GM18498 (cell line): Measurements from ENCODE around the gene ETNK2.

Experiments
- ATAC-seq: cut with Tn5 transposase; IDR thresholded peaks from one replicate; pipeline ENCODE4 v1.9.1; 2021; ENCODE audit warnings: mild to moderate bottlenecking, moderate library complexity; ENCODE audit not compliant: unreplicated experiment

ETNK2 gene

DNA sequence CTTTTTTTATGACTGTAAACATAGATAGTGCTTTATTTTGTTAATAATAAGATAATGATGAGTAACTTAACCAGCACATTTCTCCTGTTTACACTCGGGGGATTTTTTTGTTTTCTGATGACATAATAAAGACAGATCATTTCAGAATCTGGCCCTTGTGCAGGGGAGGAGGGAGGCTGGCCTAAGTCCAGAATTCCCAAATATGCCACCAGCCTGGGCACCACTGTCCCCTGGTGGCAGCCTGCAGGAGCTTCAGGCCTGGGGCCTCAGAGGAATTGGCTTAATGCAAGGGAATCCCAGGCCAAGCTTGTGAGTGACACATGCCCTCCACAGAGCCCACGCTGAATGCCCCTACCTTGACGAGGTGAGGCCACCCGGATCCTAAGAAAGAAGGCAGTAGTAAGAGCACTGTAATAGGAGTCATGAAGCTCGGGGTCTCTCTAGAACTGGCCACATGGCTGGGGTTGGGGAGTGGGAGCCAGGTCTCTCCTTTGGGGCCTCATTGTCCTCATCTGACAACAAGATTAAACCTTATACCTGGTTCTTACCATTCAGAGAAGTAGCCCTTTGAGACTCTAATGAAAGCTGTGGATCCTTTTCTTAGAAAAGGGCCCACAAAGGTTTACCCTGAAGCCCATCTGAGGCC lies 24.1 kb downstream of the ETNK2 start:
- ATAC-seq = no peak

DNA sequence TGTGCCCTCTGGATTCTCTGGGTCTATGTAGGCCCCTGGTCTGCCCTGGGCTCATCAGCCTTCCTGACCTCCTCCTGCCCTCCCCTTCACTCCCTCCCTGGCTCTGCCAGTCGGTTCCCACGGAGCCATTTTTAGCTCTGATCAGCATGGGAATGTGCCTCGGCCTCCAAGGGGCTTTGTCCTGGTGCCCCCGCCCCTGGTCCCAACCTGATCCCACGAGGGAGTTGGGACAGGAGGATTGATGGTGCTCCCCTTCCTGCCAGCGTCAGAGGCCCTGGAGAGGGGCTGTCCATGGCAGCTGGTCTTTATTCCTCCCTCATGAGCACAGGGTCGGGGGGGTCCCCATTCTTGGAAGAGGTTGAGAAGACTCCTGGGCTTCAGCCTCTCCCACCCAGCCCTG lies 24.9 kb downstream of the ETNK2 start:
- no peak for ATAC-seq

DNA sequence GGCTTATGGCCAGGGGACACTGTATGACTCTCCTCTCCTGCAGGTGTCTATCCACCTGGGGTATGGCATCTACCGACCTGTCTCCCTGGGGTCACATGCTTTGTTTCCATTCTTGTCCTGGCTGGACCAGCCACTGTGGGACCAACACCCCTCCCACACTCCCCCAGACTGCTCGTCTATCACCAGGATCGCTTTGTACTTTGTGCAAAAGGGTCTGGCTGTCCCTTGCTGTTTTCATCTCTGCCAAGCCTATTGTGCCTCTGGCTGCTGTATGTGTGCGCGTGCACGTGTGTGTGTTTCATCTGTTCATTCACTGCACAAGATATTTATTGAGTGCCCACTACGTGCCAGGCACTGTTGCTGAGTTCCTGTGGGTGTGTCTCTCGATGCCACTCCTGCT lies 25.5 kb downstream of the ETNK2 start:
- no peak for ATAC-seq

- no peak for ATAC-seq
These were observed 26.0 kb downstream of the ETNK2 start for GRCh38 chr1:204125759-204126351.

DNA sequence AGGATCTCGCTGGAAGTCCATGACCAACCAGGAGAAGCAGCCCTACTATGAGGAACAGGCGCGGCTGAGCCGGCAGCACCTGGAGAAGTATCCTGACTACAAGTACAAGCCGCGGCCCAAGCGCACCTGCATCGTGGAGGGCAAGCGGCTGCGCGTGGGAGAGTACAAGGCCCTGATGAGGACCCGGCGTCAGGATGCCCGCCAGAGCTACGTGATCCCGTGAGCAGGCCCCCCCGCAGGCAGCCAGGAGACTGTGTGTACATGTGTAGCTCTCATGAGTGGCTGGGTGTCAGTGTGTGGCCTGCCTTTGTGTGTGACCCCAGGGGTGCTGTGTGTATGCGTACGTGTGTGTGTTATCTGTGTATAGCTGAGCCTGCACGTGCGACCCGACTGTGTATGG lies 27.2 kb downstream of the ETNK2 start:
- no peak for ATAC-seq

GRCh38 chr1:204123376-204123775 lies 28.5 kb downstream of the ETNK2 start:
- no peak for ATAC-seq

DNA sequence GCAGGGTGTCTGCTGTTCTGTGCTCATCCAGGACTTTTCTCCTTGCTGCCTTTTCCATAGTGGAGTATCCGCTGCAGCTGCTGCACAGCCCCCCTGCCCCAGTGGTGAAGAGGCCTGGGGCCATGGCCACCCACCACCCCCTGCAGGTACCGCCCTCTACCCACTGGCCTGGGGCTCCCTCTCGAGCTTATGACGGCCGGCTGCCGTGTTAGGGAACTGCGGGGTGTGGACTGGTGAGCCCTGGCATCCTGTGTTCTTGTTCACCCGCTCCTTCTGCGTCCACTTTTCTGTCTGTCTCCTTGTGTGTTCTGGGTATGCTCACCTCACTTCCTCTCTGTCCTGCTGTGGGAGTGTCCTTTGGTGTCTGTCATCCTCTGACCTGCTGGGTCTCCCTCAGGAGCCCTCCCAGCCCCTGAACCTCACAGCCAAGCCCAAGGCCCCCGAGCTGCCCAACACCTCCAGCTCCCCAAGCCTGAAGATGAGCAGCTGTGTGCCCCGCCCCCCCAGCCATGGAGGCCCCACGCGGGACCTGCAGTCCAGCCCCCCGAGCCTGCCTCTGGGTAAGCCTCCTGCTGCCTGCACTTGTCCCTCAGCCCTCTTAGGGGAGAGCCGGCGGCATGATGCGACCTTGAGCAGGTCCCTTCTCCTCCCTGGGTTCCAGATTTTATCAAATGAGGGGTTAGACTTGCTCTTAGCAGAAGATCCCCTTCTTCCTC lies 29.8 kb downstream of the ETNK2 start:
- no peak for ATAC-seq

- ATAC-seq = no peak
These were observed 35.3 kb downstream of the ETNK2 start for GRCh38 chr1:204116539-204116938.

GRCh38 chr1:204115116-204115515 lies 36.7 kb downstream of the ETNK2 start:
- no peak for ATAC-seq

DNA sequence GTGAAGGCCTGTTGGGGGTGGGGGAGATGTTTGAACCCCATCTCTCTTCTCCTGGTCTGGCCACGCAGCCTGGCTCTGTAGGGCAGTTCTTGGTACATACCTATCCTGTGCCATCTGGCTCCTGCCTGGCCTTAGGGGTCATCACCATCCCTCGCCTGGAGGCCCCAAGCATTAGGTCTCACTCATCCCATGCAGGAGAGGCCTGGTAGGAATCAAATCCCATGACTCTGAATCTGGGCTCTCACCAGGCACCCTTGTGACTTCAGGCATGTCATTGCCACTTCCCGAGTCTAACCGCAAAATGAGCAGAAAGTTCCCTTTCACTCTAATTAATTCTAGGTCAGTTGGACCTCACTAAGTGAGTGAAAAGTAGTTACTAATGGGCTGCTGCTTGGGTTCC lies 37.2 kb downstream of the ETNK2 start:
- no peak for ATAC-seq

DNA sequence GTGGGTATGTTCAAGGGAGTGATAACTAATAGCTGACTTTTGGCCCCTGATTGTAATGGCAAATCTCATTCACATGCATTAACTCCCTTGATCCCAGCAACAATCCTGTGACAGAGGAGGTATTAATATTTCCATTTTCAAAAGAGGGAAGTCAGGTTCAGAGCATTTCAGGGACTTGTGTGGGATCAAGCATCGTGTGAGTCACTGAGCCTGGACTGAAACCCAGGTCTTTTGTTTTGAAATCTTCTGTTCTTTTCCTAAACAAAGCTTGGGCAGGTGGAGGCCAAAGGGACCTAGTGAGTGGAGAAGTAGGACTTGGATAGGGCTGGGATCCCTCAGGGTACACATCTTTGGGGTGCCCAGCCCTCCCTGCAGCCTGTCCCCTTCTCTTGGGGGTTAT lies 37.9 kb downstream of the ETNK2 start:
- no peak for ATAC-seq

DNA sequence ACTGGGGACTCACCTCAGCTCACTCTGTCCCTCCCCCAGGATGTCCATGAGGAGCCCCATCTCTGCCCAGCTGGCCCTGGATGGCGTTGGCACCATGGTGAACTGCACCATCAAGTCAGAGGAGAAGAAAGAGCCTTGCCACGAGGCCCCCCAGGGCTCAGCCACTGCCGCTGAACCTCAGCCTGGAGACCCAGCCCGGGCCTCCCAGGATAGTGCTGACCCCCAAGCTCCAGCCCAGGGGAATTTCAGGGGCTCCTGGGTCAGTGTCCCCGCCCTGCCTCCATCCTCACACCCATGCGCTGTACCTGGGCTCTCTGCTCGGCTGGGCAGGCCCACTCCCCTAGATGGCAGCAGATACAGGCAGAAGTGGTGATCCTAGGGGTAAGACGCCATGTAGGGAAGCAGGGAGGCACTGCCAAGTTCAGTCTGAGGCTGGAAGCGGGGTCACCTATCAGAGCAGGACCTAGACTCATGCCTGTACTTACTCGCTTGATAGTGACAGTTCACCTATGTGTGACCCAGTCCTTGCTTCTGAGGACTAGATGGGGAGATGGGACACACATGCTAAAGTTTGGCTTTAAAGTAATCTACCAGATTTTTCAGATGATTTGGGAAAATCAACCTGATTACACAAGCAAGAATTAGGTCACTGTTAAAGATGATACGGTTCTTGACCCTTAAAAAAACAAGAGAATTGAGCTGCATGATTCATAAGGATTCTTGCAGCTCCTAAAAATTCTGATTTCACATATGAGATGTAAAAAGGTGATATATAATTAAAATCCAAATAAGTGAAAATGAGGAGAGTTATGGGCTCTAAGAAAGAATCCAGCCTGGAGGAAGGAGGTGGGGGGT lies 38.7 kb downstream of the ETNK2 start:
- no peak for ATAC-seq

DNA sequence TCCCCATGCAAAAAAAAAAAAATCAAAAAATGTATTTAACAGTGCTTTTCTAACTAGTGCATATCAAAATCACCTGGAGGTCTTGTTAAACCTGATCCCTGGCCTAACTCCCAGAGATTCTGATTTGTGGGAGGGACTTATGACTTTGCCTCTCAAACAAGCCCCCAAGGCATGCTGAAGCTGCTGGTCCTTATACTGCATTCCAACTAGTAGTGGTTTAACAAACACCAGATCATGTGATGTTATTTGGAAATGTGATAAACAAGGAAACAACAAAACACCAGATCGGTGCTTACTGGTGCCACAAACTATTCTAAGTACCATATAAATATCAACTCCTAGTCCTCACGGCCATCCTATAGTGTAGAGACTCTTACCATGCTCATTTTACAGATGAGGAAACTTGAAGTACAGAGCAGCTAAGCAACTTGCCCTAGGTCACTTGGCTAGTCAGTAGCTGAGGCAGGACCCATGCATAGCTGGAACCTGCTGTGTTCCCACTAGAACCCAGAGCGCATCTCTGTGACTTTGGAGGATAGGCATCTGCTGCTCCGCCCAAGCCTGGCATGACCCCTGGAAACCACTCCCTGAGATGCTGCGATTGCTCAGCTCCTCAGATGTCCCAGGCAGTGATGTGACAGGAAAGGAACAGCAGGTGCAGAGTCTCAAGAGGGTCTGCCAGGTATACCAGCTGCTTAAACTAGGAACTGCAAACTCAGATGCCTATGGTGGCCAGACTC lies 40.8 kb downstream of the ETNK2 start:
- no peak for ATAC-seq

GRCh38 chr1:204108312-204109141 lies 43.3 kb downstream of the ETNK2 start:
- ATAC-seq = no peak

- no peak for ATAC-seq
These were observed 44.0 kb downstream of the ETNK2 start for GRCh38 chr1:204107892-204108291.

- ATAC-seq = no peak
These were observed 45.0 kb downstream of the ETNK2 start for GRCh38 chr1:204106825-204107224.

DNA sequence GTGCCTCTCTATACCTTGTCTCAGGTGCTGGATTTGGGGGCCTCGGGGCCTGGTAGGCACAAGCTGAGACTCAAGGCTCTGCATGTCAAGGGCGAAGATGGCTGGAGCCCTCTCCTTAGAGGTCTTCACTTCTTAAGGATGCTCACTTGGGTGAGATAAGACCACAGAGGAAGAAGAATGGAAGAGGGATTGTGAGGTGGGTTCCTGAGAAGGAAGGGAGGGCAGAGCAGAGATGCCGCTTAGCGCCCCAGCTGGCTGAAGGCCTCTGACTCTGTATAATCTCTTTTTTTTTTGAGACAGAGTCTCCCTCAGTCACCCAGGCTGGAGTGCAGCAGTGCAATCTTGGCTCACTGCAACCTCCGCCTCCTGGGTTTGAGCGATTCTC lies 46.7 kb downstream of the ETNK2 start:
- no peak for ATAC-seq

DNA sequence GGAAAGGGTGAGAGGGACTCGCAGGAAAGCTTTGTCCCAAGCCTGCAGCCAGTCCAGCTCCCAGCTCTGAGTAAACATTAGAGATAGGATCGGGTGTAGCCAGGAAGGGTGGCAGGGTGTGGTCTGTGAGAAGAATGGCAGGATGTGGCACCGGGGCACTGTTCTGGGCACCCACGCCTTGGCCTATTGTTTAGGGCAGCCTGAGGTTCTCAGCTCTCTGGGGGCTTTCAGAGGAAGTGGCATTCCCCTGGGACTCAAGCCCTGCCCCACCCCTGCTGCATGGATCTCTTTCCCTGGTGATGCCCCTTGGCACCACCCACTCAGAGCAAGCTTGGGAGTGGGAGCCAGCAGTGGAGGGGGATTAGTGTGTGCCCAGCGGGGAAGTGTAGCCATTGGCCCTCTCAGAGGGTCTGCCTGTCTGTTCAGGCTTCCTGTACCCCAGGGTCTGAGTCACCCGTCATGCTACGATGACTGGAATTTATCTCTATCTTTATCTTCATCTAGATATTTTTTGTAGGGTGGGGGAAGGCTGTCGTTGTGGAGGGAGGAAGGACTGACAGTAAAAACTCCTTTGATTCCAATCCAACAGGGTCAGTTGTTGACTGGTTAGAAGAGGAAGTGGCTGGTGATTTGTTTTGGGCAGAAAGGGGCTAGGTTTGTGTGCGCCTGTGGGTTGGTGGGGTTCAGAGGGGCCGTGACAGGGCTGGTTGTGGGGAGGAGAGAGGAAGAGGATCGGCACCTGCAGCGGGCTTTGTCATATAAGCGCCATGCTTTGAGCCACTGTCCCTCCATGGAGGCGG lies 47.3 kb downstream of the ETNK2 start:
- ATAC-seq = no peak

DNA sequence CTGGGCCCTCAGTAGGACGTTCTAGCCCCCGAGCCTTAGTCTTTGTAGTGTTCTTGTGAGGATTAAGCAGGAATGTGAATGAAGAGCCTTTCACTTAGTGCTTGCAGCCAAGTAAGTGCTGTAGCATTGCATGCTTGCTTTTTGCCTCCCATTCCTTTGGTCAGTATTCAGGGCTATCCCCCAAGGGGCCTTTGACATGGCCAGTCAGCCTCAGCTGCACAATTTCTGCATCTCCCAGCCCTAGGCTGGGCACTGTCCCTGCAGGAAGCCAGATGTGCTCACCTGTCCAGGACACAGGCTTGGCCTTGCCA lies 48.5 kb downstream of the ETNK2 start:
- ATAC-seq = no peak
